Measurements from ENCODE around the gene UBE2Q2. TPM values are rescaled to one million over a fixed set of nuclear protein-coding genes. Genes with fewer than 3 reads are reported as not detected.
"Not testable (repeated sequence)": the region's sequence is repeated elsewhere in the genome, so short reads cannot be mapped to it uniquely, and the experiment has no call there.

The UBE2Q2 gene
- 17.0 and 17.1 TPM in 2 replicates for total RNA-seq

DNA sequence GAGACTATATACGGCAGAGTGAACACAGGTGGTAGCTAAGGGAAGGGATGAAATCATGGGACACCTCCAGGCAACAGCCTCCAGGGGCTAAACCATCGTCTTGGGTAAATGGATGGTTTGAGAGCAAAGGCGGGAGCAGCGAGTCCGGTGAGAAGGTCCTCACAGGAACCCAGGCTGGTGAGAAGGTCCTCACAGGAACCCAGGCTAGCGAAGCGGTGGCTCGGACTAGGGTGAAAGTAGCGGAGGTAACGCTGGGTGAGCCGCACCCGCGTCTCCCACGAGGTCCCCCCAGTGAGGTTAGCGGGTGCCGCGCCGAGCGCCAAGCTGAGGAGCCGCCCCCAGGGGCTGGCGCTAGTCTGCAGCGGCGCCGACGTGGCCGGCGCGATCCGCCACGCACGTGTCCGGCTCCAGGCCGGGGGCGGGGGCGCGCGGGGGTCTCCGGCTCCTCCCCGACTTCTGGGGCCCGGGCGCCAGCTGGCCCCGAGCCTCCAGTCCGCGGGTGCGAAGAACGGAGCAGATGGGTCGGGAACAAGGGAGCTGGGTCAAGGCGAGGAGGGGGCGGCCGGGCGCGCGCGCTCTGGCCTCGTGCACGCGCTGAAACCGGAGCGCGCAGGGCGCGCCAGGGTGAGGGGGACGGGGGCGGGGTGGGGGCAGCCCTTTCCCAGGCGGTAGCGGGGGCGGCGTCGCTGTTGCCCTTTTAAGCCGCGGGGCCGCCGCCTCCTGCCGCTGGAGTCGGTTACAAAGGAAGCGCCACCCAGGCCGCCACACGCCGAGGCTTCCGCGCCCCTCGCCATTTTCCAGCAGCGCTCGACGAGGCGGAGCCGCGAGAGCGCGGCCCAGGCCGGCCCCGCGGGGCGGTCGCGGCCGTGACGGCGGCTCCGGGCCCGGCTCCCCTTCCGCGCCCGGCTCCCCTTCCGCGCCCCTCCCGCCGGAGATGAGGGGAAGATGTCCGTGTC lies at the start of gene UBE2Q2:
TSS of gene UBE2Q2 (plus strand) at position 726 of the 956 bp plus-strand sequence. CDS start at position 946, 220 bp downstream.
- Mint-ChIP-seq H3K27me3 (peaks cover 18% of the 10 kb centered on the region), H3K4me1 (peaks cover 37% of the 10 kb centered on the region), H3K36me3 (ENCODE audit: low read depth) (peaks cover 22% of the 10 kb centered on the region), H3K9me3 (no peaks in the 10 kb centered on the region), H3K4me3 (peak within 1 kb of the TSS; percentile 92), H3K27ac (peak within 1 kb of the TSS; percentile 92)
- peak; percentile 93 for DNase-seq
- intact Hi-C loops (cut with micrococcal nuclease): no loop called here

GRCh38 chr15:75796321-75796720 lies 46.9 kb upstream of the UBE2Q2 start:
- Mint-ChIP-seq H3K36me3 (ENCODE audit: low read depth) (no peaks in the 10 kb centered on the region), H3K27me3 (peaks cover 44% of the 10 kb centered on the region), H3K27ac (no peak overlapping the region), H3K4me1 (peaks cover 2% of the 10 kb centered on the region), H3K9me3 (no peaks in the 10 kb centered on the region), H3K4me3 (no peak overlapping the region)
- no peak for DNase-seq
- intact Hi-C loops (cut with micrococcal nuclease): no loop called here

GRCh38 chr15:75797146-75797545 lies 46.1 kb upstream of the UBE2Q2 start:
- intact Hi-C loops (cut with micrococcal nuclease); H3K27ac Mint-ChIP-seq; H3K4me3 Mint-ChIP-seq; H3K36me3 Mint-ChIP-seq (ENCODE audit: low read depth); DNase-seq; H3K4me1 Mint-ChIP-seq; H3K9me3 Mint-ChIP-seq: not testable (repeated sequence)
- H3K27me3 Mint-ChIP-seq: peaks cover 52% of the 10 kb centered on the region

GRCh38 chr15:75799190-75799589 lies 44.1 kb upstream of the UBE2Q2 start:
- Mint-ChIP-seq H3K27ac (no peak overlapping the region), H3K4me3 (no peak overlapping the region), H3K9me3 (no peaks in the 10 kb centered on the region), H3K27me3 (peaks cover 53% of the 10 kb centered on the region), H3K4me1 (peaks cover 9% of the 10 kb centered on the region), H3K36me3 (ENCODE audit: low read depth) (no peaks in the 10 kb centered on the region)
- intact Hi-C loops (cut with micrococcal nuclease): no loop called here
- no peak for DNase-seq

GRCh38 chr15:75800409-75800808 lies 42.8 kb upstream of the UBE2Q2 start:
- intact Hi-C loops (cut with micrococcal nuclease): loop anchor here (10.0 kb wide), 1 partner anchor 124 kb away; no protein-coding TSS in a partner anchor
- DNase-seq; H3K9me3 Mint-ChIP-seq; H3K27ac Mint-ChIP-seq; H3K36me3 Mint-ChIP-seq (ENCODE audit: low read depth); H3K4me1 Mint-ChIP-seq; H3K4me3 Mint-ChIP-seq: not testable (repeated sequence)
- H3K27me3 Mint-ChIP-seq: peaks cover 53% of the 10 kb centered on the region

DNA sequence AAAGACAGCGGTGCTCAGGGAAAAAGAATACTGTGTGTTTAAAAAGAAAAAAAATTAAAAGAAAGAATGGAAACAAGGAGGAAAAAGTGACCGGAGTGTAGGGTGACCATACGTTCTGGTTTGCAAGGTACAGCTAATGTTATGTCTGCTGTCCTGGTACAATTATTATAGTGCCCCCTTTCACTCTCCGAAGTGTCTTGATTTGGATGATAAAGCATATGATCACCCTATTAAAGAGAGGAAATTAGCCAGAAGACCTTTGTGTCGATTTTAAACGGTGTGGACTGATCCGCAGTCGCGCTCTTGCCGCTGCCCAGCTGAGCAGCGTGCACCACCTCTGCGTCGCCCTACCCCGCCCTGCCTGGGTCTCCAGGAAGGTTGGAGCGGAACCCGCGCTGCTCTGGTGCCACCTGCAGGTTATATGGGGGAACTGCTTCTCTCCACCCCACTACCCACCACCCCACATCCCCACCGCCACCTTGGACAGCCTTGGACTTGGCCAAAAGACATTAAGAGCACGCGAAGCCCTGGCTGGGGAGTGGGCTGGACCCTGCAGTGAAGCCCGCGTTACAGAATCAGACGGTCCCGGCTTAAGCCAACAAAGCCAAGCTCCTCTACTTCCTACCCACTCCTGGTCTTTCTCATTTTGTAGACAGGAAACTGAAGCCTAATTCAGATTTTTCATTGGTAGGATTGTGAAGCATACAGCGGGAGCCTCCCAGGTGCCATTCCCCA lies 41.2 kb upstream of the UBE2Q2 start:
- H3K4me1 Mint-ChIP-seq: peaks cover 9% of the 10 kb centered on the region
- H3K4me3 Mint-ChIP-seq: peak overlapping the region; percentile 75
- no peaks in the 10 kb centered on the region for H3K36me3 Mint-ChIP-seq (ENCODE audit: low read depth)
- DNase-seq: peak; percentile 94
- intact Hi-C loops (cut with micrococcal nuclease): loop anchor here (1.0 to 10.0 kb wide), 3 partner anchors 74 to 123 kb away; no protein-coding TSS in a partner anchor
- no peak overlapping the region for H3K27ac Mint-ChIP-seq
- H3K9me3 Mint-ChIP-seq: no peaks in the 10 kb centered on the region
- peaks cover 59% of the 10 kb centered on the region for H3K27me3 Mint-ChIP-seq

DNA sequence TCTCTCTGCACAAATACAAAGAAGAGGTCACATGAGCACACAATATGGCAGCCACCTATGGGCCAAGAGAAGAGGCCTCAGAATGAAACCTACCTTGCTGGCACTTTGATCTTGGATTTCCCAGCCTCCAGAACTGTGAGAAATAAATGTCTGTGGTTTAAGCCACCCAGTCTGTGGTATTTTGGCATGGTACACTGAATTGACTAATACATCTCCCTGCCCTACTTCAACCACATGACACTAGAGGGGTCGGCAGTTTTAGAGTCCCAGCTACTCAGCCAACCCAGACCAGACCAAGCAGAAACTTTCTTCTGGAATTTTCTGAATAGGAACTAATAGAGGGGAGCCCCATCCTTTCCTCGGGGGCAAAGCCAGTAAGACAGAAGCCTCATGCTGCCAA lies 35.8 kb upstream of the UBE2Q2 start:
- intact Hi-C loops (cut with micrococcal nuclease): loop anchor here (10.0 kb wide), 1 partner anchor 117 kb away; no protein-coding TSS in a partner anchor
- H3K27ac Mint-ChIP-seq; H3K9me3 Mint-ChIP-seq; H3K36me3 Mint-ChIP-seq (ENCODE audit: low read depth); DNase-seq; H3K4me3 Mint-ChIP-seq; H3K4me1 Mint-ChIP-seq: not testable (repeated sequence)
- peaks cover 25% of the 10 kb centered on the region for H3K27me3 Mint-ChIP-seq

DNA sequence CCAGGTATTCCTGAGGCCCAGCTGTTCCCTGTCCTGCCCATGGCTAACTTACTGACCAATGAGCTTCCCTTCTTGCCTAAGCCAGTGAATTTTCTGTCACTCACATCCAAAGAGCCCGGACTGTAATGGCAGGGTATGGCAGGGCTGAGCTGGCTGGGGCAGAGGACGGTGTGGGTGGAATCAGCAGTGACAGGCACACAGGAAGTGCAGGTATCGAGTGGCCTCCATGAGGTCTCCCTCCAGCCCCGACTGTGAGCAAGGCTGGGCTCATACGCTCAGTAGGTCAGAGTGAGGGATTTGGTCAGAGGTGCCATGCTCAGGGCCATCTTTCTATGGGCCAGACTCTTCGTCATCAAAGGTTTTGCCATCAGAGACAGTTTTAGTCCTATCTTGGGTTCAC lies 35.2 kb upstream of the UBE2Q2 start:
- H3K4me1 Mint-ChIP-seq; H3K4me3 Mint-ChIP-seq; H3K27ac Mint-ChIP-seq; H3K9me3 Mint-ChIP-seq; DNase-seq; H3K36me3 Mint-ChIP-seq (ENCODE audit: low read depth): not testable (repeated sequence)
- peaks cover 25% of the 10 kb centered on the region for H3K27me3 Mint-ChIP-seq
- intact Hi-C loops (cut with micrococcal nuclease): loop anchor here (10.0 kb wide), 1 partner anchor 117 kb away; no protein-coding TSS in a partner anchor

DNA sequence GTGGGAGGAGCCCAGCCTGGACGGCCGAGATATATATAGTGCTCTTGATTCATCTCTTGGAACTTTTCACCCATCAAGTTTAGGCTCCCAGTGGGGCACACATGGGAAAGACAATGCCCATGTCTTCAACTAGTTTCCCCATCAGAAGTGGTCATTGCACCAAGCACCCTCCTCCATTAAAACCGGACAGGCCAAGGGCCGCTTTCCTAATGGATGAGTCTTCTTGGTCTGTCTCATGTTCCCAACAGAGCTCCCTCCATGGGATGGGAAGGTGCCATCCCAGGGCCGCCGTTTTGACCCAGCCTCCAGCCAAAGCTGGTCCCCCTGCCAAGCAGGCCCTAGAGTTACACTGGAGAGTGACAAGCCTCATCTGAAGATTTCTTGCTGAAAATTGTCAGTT lies 34.7 kb upstream of the UBE2Q2 start:
- intact Hi-C loops (cut with micrococcal nuclease): loop anchor here (10.0 kb wide), 1 partner anchor 116 kb away; no protein-coding TSS in a partner anchor
- no peak for DNase-seq
- Mint-ChIP-seq H3K9me3 (no peaks in the 10 kb centered on the region), H3K27ac (no peak overlapping the region), H3K4me3 (no peak overlapping the region), H3K36me3 (ENCODE audit: low read depth) (no peaks in the 10 kb centered on the region), H3K4me1 (no peaks in the 10 kb centered on the region), H3K27me3 (peaks cover 23% of the 10 kb centered on the region)

DNA sequence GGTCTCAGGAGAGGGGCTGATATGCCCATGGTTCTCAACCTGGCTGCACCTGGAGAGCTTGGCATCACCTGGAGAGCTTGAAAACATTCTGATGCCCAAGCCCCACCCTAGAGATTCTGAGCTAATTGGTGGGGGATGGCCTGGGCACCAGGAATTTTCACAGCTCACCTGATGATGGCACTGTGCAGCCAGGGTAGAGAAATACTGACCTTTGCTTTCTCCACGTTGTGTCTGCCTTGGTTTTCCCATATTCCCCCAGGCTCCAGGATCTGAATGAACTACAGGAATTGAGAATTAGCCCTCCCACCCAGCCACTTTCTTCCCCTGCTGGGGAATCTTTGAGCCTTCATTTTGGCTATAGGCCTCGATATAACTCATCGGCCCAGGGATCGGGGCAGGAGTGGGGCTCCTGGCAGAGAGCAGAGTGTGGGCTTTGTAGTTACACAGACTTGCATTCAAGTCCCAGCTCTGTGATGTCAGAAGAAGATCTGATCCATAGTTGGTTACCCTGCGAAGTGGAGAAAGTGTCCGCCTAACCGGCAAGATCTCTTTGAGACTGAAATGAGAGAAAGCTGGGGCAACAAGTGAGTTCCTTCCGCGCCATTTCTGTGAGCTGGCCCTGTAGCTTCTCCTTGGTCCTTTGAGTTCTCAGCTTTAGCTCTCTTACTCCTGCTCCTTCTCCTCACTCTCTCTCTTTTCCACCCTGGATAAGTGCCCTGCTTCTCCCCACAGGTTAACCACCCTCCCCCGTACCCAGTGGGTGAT lies 33.1 kb upstream of the UBE2Q2 start:
- Mint-ChIP-seq H3K4me3 (no peak overlapping the region), H3K36me3 (ENCODE audit: low read depth) (no peaks in the 10 kb centered on the region), H3K4me1 (no peaks in the 10 kb centered on the region), H3K27me3 (peaks cover 20% of the 10 kb centered on the region), H3K27ac (no peak overlapping the region), H3K9me3 (no peaks in the 10 kb centered on the region)
- peak; percentile 65 for DNase-seq
- intact Hi-C loops (cut with micrococcal nuclease): loop anchor here (10.0 kb wide), 2 partner anchors 115 to 335 kb away; no protein-coding TSS in a partner anchor

DNA sequence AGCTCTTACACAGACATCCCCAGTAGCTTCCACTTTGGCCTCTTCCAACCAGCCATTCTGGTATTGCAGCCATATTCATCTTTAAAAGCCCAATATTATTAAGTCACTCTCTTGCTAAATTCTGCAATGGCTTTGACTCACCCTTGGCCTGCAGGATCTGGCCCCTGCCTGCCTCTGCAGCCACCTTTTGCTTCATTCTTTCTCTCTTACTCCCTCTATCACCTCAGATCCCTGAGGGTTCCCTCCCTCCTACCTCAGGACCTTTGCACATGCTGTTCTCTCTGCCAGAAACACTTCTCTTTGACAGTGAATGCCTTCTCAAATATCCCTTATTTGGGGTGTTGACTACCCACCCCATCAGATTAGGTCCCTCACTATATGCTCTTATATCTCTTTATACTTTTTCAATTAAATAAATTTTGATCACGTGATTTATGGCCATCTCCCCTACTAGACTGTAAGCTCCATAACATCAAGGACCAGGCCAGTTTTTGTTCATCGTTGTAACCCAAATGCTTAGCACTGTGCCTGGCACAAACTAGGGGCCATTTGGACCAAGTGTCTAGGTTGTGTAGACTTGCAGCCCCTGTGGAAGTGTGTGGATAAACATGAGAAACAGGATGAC lies 32.3 kb upstream of the UBE2Q2 start:
- no peaks in the 10 kb centered on the region for H3K9me3 Mint-ChIP-seq
- H3K27ac Mint-ChIP-seq: no peak overlapping the region
- H3K36me3 Mint-ChIP-seq (ENCODE audit: low read depth): no peaks in the 10 kb centered on the region

DNA sequence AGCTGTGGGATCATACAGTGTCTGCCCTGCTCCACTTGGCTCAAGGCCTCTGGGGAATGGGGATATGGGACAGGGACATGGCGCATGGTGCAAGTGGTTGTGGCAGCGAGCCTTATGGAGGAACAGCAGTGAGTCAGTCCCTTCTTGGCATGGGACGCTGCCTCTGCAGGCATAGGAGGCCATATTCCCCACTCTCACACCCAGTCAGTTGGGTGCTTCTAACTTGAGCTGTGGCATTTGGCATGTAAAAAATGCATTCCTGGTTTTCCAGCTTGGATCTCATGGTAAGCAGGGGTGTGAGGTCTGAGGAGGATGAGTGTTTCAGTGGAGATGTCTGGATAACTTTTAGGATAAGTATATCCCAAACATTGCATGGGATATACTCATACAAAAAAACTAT lies 31.6 kb upstream of the UBE2Q2 start:
- H3K27ac Mint-ChIP-seq: no peak overlapping the region

More for the DNA sequence above, 32.3 kb upstream of the UBE2Q2 start:
- H3K27me3 Mint-ChIP-seq: peaks cover 13% of the 10 kb centered on the region
- no peak overlapping the region for H3K4me3 Mint-ChIP-seq
- DNase-seq: no peak
- no peaks in the 10 kb centered on the region for H3K4me1 Mint-ChIP-seq
- intact Hi-C loops (cut with micrococcal nuclease): loop anchor here (10.0 kb wide), 1 partner anchor 334 kb away; no protein-coding TSS in a partner anchor

DNA sequence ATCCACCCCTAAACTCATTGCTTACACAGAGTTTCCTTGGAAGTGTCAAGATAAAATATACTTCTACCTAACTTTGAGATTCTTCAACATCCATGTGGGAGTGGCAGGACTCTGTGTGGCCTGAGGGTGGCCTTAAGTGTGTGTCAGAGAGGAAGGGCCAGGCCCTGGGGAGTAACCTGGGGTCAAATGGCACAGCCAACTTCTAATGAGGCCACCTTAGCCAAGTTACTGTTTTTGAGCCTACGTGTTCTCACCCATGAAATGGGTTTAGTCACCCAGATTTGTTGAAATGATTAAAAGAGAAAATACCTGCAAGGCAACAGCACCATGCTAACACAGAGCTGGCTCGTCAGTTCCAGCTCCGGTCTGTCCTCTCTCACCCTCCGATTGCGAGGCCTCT lies 28.5 kb upstream of the UBE2Q2 start:
- intact Hi-C loops (cut with micrococcal nuclease): loop anchor here (10.0 kb wide), 1 partner anchor 330 kb away; no protein-coding TSS in a partner anchor
- no peak overlapping the region for H3K27ac Mint-ChIP-seq

More for the DNA sequence above, 31.6 kb upstream of the UBE2Q2 start:
- Mint-ChIP-seq H3K27me3 (peaks cover 7% of the 10 kb centered on the region), H3K4me1 (peaks cover 4% of the 10 kb centered on the region), H3K4me3 (no peak overlapping the region), H3K36me3 (ENCODE audit: low read depth) (no peaks in the 10 kb centered on the region), H3K9me3 (no peaks in the 10 kb centered on the region)
- intact Hi-C loops (cut with micrococcal nuclease): loop anchor here (10.0 kb wide), 1 partner anchor 333 kb away; no protein-coding TSS in a partner anchor
- DNase-seq: no peak

More for the DNA sequence above, 28.5 kb upstream of the UBE2Q2 start:
- H3K4me3 Mint-ChIP-seq: no peak overlapping the region
- no peaks in the 10 kb centered on the region for H3K36me3 Mint-ChIP-seq (ENCODE audit: low read depth)
- no peaks in the 10 kb centered on the region for H3K9me3 Mint-ChIP-seq
- H3K4me1 Mint-ChIP-seq: peaks cover 11% of the 10 kb centered on the region
- H3K27me3 Mint-ChIP-seq: peaks cover 7% of the 10 kb centered on the region
- DNase-seq: no peak
